Stomach (tissue), 9 donors: ENCODE results near the gene KRTAP10-3. TPM values are rescaled to one million over a fixed set of nuclear protein-coding genes. Genes with fewer than 3 reads are reported as not detected.

ENCODE experiments used
- DNase-seq, 2 donors: peaks; one replicate each; pipeline versions ENCODE4 v3.0.0 to v3.0.0-alpha.2; 2013 to 2019
- H3K27ac ChIP-seq, 5 donors: fragments of 200-600 bp in 4 of 5; sonication (generic) in 4 of 5; one replicate each; pipeline ENCODE4 v1.5.1; 2013 to 2019; ENCODE audit warnings: mild to moderate bottlenecking in 1 of 5, moderate library complexity in 1 of 5
- H3K27me3 ChIP-seq, 3 donors: fragments of 200-600 bp; sonication (generic); one replicate each; pipeline ENCODE4 v1.5.1; 2017 to 2019; ENCODE audit warnings: mixed run types in 1 of 3
- H3K36me3 ChIP-seq, 4 donors: fragments of 200-600 bp; sonication (generic); 1 replicate in 3 of 4; 2 replicates in 1 of 4; pipeline ENCODE4 v1.5.1; 2016 to 2019
- H3K4me1 ChIP-seq, 4 donors: fragments of 200-600 bp; sonication (generic); one replicate each; pipeline ENCODE4 v1.5.1; 2016 to 2019
- H3K4me3 ChIP-seq, 4 donors: fragments of 200-600 bp; sonication (generic) in 3 of 4; one replicate each; pipeline ENCODE4 v1.5.1; 2016 to 2019; ENCODE audit warnings: mild to moderate bottlenecking in 1 of 4
- H3K9me3 ChIP-seq, 4 donors: fragments of 200-600 bp; sonication (generic); one replicate each; pipeline ENCODE4 v1.5.1; 2016 to 2019
- CTCF ChIP-seq, 7 experiments: fragments of 450-650 bp in 4 of 7; fragments of 200-600 bp in 3 of 7; sonication (generic) in 3 of 7; IDR thresholded peaks; one replicate each; pipeline ENCODE4 v1.5.1; 2016 to 2019; ENCODE audit warnings: antibody characterized with exemption in 7 of 7, control low read depth in 2 of 7, mild to moderate bottlenecking in 1 of 7
- EP300 ChIP-seq: sonication (generic); formaldehyde crosslinking; IDR thresholded peaks from one replicate; pipeline ENCODE4 v1.6.1; 2017; ENCODE audit warnings: antibody characterized with exemption
- POLR2A ChIP-seq, 4 donors: fragments of 450-650 bp; IDR thresholded peaks; one replicate each; pipeline ENCODE4 v1.6.1; 2016; ENCODE audit warnings: antibody characterized with exemption in 4 of 4, control low read depth in 2 of 4, mild to moderate bottlenecking in 1 of 4, moderate library complexity in 1 of 4
- POLR2AphosphoS5 ChIP-seq, 3 donors: sonication (generic); formaldehyde crosslinking; IDR thresholded peaks; one replicate each; pipeline ENCODE4 v1.6.1; 2016; ENCODE audit warnings: antibody characterized with exemption in 3 of 3
- WGBS, 5 donors: extraction: QIAGEN DNeasy Blood & Tissue Kit in 3 of 5; methylation state at CpG; one replicate each; pipeline versions ENCODE4 v1.1.5 to v1.1.7; 2013 to 2018; 5-methylcytosine and 5-hydroxymethylcytosine counted together
- intact Hi-C: fragments of 100-400 bp; cut with DNase I; formaldehyde crosslinking; loops from one replicate; pipeline ENCODE4 v1.15.1; 2023; ENCODE audit warnings: low total_unique reads
- polyA plus RNA-seq, 3 donors: library from polyadenylated mRNA; stranded (reverse); fragments of 200-250 nt; gene quantifications; one replicate each; pipeline ENCODE4 v1.2.3, GENCODE V29; 2013
- total RNA-seq, 5 donors: library from RNA; depleted of rRNA; stranded (reverse); fragments of >200 nt; gene quantifications; one replicate each; pipeline versions ENCODE4 v1.1.0 to v1.2.3, GENCODE V29; 2014 to 2016
- donor health status: healthy with polysubstance abuse.
- donor health status: Bipolar disorder and iron deficiency.
- donor health status: healthy.

Gene KRTAP10-3
- total and polyA plus RNA-seq, 8 donors, result not detected

GRCh38 chr21:44525391-44526095, 33.1 kb downstream of the KRTAP10-3 start:
- peaks cover 0 to 52% (median 0%) of the 10 kb centered on the region in 3 donors for H3K27me3 ChIP-seq
- H3K36me3 ChIP-seq, result no peaks in the 10 kb centered on the region
- no peaks in the 10 kb centered on the region for H3K4me1 ChIP-seq
- TF ChIP-seq POLR2A (IDR thresholded peaks at IDR 0.05) (no peak), CTCF (IDR thresholded peaks at IDR 0.05) (no peak), POLR2AphosphoS5 (IDR thresholded peaks at IDR 0.05) (no peak), EP300 (no peak)
- H3K9me3 ChIP-seq, result no peaks in the 10 kb centered on the region
- no peak overlapping the region for H3K27ac ChIP-seq
- 82 to 88% (median 86%) methylated on average over 19 to 20 of the region's 20 CpGs for WGBS, 5 donors
- intact Hi-C loops, result no loop called here
- DNase-seq, result peak in 1 of 2 donors; percentile 23
- no peak overlapping the region for H3K4me3 ChIP-seq

GRCh38 chr21:44524414-44525371, 33.9 kb downstream of the KRTAP10-3 start:
- Histone ChIP-seq H3K27ac (no peak overlapping the region), H3K36me3 (no peaks in the 10 kb centered on the region), H3K9me3 (no peaks in the 10 kb centered on the region), H3K4me1 (no peaks in the 10 kb centered on the region), H3K27me3 (peaks cover 0 to 52% (median 0%) of the 10 kb centered on the region in 3 donors), H3K4me3 (no peak overlapping the region)
- TF ChIP-seq POLR2A (IDR thresholded peaks at IDR 0.05) (no peak), POLR2AphosphoS5 (IDR thresholded peaks at IDR 0.05) (no peak), CTCF (IDR thresholded peaks at IDR 0.05) (no peak), EP300 (no peak)
- 70 to 90% (median 81%) methylated on average over 2 of the region's 2 CpGs for WGBS, 5 donors
- intact Hi-C loops, result no loop called here
- DNase-seq, result no peak

- WGBS, 5 donors, result 63 to 89% (median 77%) methylated on average over 1 of the region's 1 CpG
- DNase-seq, result no peak
- intact Hi-C loops, result no loop called here
- no peaks in the 10 kb centered on the region for H3K36me3 ChIP-seq
- TF ChIP-seq POLR2AphosphoS5 (IDR thresholded peaks at IDR 0.05), result no peak
- TF ChIP-seq EP300, result no peak
- no peak for TF ChIP-seq CTCF (IDR thresholded peaks at IDR 0.05)
- TF ChIP-seq POLR2A (IDR thresholded peaks at IDR 0.05), result no peak
- H3K9me3 ChIP-seq, result no peaks in the 10 kb centered on the region
- peaks cover 0 to 45% (median 0%) of the 10 kb centered on the region in 3 donors for H3K27me3 ChIP-seq
- H3K4me1 ChIP-seq, result no peaks in the 10 kb centered on the region
- H3K27ac ChIP-seq, result no peak overlapping the region
- no peak overlapping the region for H3K4me3 ChIP-seq
These were observed 34.8 kb downstream of the KRTAP10-3 start for GRCh38 chr21:44523567-44524413.

GRCh38 chr21:44522753-44523204, 35.8 kb downstream of the KRTAP10-3 start:
- H3K4me1 ChIP-seq, result no peaks in the 10 kb centered on the region
- no peaks in the 10 kb centered on the region for H3K36me3 ChIP-seq
- no peaks in the 10 kb centered on the region for H3K9me3 ChIP-seq
- no peak for TF ChIP-seq EP300
- peaks cover 0 to 45% (median 0%) of the 10 kb centered on the region in 3 donors for H3K27me3 ChIP-seq
- H3K4me3 ChIP-seq, result no peak overlapping the region
- intact Hi-C loops, result no loop called here
- 64 to 83% (median 74%) methylated on average over 1 of the region's 1 CpG; no CpG with 5 or more reads in 1 of the 5 donors for WGBS, 5 donors
- no peak overlapping the region for H3K27ac ChIP-seq
- no peak for DNase-seq
